ENCODE measurements around the gene TNFSF8.

Gene TNFSF8

GRCh38 chr9:114965564-114965963 lies 35.2 kb upstream of the TNFSF8 start:
- Histone ChIP-seq H3K4me3 (ENCODE audit: low read depth, low read length) (no peak overlapping the region), H3K27me3 (replicated peaks) (no peaks in the 10 kb centered on the region), H3K27ac (no peak overlapping the region), H3K36me3 (replicated peaks) (no peaks in the 10 kb centered on the region)
- in situ Hi-C loops (cut with HindIII; ENCODE audit: low pct_ligation_motif_present, low sequenced_read_pairs) = no loop called here
- TF ChIP-seq CTCF (IDR thresholded peaks at IDR 0.05; ENCODE audit: low read depth, low read length, missing control alignments) = no peak
- DNase-seq = no peak

- Histone ChIP-seq H3K27me3 (replicated peaks) (no peaks in the 10 kb centered on the region), H3K4me3 (ENCODE audit: low read depth, low read length) (no peak overlapping the region), H3K36me3 (replicated peaks) (no peaks in the 10 kb centered on the region), H3K27ac (no peak overlapping the region)
- TF ChIP-seq CTCF (IDR thresholded peaks at IDR 0.05; ENCODE audit: low read depth, low read length, missing control alignments) = no peak
- in situ Hi-C loops (cut with HindIII; ENCODE audit: low pct_ligation_motif_present, low sequenced_read_pairs) = no loop called here
- no peak for DNase-seq
Measured at GRCh38 chr9:114962809-114963208, 32.4 kb upstream of the TNFSF8 start.

- TF ChIP-seq CTCF (IDR thresholded peaks at IDR 0.05; ENCODE audit: low read depth, low read length, missing control alignments) = no peak
- H3K27ac ChIP-seq = no peak overlapping the region
- no peaks in the 10 kb centered on the region for H3K36me3 ChIP-seq (replicated peaks)
- no peaks in the 10 kb centered on the region for H3K27me3 ChIP-seq (replicated peaks)
- in situ Hi-C loops (cut with HindIII; ENCODE audit: low pct_ligation_motif_present, low sequenced_read_pairs) = no loop called here
- no peak for DNase-seq
- no peak overlapping the region for H3K4me3 ChIP-seq (ENCODE audit: low read depth, low read length)
Measured at GRCh38 chr9:114960276-114960675, 29.9 kb upstream of the TNFSF8 start.

DNA sequence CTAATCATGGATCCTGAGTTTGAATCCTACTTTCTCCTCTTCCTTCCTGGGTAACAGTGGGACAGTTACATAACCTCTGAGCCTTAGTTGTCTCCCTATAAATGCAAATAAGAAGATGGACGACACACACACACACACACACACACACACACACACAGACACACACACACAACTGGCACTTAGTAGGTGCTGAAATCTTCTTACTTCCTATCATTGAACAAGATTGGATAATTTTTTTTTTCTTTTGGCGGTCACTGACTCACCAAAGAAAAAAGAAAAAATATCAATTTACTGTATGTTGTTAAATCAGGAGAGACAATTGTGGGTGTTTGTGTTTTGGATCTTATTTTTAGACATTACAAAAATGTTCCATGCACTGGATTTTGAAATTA lies 28.4 kb upstream of the TNFSF8 start:
- no peaks in the 10 kb centered on the region for H3K27me3 ChIP-seq (replicated peaks)
- no peaks in the 10 kb centered on the region for H3K36me3 ChIP-seq (replicated peaks)
- in situ Hi-C loops (cut with HindIII; ENCODE audit: low pct_ligation_motif_present, low sequenced_read_pairs) = no loop called here
- DNase-seq = no peak
- no peak for TF ChIP-seq CTCF (IDR thresholded peaks at IDR 0.05; ENCODE audit: low read depth, low read length, missing control alignments)
- no peak overlapping the region for H3K4me3 ChIP-seq (ENCODE audit: low read depth, low read length)
- H3K27ac ChIP-seq = no peak overlapping the region

DNA sequence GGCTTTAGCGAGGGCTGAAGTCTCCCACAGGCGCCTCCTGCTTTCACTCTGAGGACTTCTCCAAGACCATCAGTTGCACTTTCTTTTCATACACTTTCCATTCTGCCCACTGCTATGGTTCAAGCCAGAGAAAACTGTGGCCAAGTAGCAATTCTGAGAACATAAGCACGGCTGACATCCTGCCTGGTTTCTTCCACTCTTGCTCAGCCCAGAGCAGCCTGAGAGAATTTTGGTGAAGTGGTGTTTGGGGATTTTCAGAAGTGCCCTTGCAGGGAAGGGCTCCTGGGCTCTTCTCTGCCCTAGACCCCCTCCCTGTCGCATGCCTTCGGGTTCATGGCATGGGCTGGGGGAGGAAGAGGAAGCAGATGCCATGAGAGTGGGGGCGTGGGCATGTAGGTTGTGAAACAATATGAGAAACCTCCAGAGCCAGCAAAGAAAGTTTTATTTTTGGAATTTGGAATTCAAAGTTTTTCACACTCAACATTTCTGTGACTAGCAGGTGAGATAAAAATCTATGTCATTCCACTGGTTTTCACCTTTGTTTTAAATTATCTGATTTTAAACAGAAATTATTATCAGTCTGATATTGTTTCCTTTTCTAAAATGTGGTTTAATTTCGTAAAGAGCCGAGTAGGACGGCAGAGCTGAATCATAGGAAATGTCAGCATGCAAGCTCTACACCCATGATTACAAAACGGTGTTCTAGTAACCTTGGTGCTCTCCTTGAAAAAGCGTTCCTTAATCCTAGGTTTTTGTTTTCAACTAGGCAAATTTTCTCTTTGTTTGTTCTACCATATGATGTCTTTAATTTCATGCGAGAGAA lies 27.8 kb upstream of the TNFSF8 start:
- no peak for DNase-seq
- in situ Hi-C loops (cut with HindIII; ENCODE audit: low pct_ligation_motif_present, low sequenced_read_pairs) = no loop called here

More for the DNA sequence above, 27.8 kb upstream of the TNFSF8 start:
- no peaks in the 10 kb centered on the region for H3K36me3 ChIP-seq (replicated peaks)
- H3K27ac ChIP-seq = no peak overlapping the region
- TF ChIP-seq CTCF (IDR thresholded peaks at IDR 0.05; ENCODE audit: low read depth, low read length, missing control alignments) = no peak
- no peak overlapping the region for H3K4me3 ChIP-seq (ENCODE audit: low read depth, low read length)
- no peaks in the 10 kb centered on the region for H3K27me3 ChIP-seq (replicated peaks)

Measured in brain microvascular endothelial cell (primary cell).